Lower leg skin (tissue), 4 donors: ENCODE data around the gene PTN. TPM values are rescaled to one million over a fixed set of nuclear protein-coding genes. Genes with fewer than 3 reads are reported as not detected.

Experiments used
- DNase-seq, 2 donors: peaks; one replicate each; pipeline ENCODE4 v3.0.0-alpha.2; 2019; ENCODE audit warnings: low spot score in 2 of 2
- H3K4me3 ChIP-seq: fragments of 200-600 bp; sonication (generic); 2 replicates; pipeline ENCODE4 v1.5.1; 2017; ENCODE audit warnings: mild to moderate bottlenecking, low read depth; ENCODE audit not compliant: poor library complexity, severe bottlenecking
- POLR2A ChIP-seq, 2 donors: fragments of 450-650 bp; IDR thresholded peaks; one replicate each; pipeline ENCODE4 v1.6.1; 2016 to 2017; ENCODE audit warnings: antibody characterized with exemption in 2 of 2, mild to moderate bottlenecking in 1 of 2, moderate library complexity in 1 of 2
- WGBS, 2 donors: methylation state at CpG; one replicate each; pipeline ENCODE4 v1.1.5; 2018; 5-methylcytosine and 5-hydroxymethylcytosine counted together
- intact Hi-C: fragments of 100-400 bp; cut with DNase I; formaldehyde crosslinking; loops from one replicate; pipeline ENCODE4 v1.15.0; 2023; ENCODE audit warnings: low total_unique reads
- total RNA-seq, 4 donors: library from RNA; depleted of rRNA; stranded (reverse); fragments of >200 nt; gene quantifications; one replicate each; pipeline ENCODE4 v1.1.0, GENCODE V29; 2016
- TF ChIP-seq, protein P1 (sequence below), 3 donors: fragments of 450-650 bp; IDR thresholded peaks; one replicate each; pipeline ENCODE4 v1.5.1; 2016; ENCODE audit warnings: antibody characterized with exemption in 3 of 3, mild to moderate bottlenecking in 3 of 3, moderate library complexity in 2 of 3

Gene PTN
- total RNA-seq, 4 donors from 2014 or later, result 0.34 to 10.1 (median 3.0) TPM

DNA sequence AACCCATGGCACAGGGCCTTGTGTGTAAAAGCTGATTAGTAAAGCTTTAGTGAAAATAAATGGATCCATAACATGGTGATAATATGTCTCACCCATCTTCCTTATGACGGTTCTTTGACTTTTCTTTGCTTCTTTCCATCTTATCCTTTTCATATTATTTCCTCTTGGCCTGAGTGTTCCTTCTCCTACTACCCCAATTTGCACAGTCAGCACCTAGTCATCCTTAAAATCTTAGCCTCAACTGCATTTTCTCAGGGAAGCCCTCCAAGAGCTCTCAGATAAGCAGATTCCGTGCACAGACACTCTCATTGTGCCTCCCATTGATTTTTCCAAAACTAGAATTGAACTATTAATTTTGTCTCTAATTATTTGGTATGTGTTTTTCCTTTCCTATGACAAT, 112.4 kb downstream of the PTN start:
- DNase-seq, result no peak
- TF ChIP-seq POLR2A (IDR thresholded peaks at IDR 0.05), result no peak
- TF ChIP-seq, protein P1, sequence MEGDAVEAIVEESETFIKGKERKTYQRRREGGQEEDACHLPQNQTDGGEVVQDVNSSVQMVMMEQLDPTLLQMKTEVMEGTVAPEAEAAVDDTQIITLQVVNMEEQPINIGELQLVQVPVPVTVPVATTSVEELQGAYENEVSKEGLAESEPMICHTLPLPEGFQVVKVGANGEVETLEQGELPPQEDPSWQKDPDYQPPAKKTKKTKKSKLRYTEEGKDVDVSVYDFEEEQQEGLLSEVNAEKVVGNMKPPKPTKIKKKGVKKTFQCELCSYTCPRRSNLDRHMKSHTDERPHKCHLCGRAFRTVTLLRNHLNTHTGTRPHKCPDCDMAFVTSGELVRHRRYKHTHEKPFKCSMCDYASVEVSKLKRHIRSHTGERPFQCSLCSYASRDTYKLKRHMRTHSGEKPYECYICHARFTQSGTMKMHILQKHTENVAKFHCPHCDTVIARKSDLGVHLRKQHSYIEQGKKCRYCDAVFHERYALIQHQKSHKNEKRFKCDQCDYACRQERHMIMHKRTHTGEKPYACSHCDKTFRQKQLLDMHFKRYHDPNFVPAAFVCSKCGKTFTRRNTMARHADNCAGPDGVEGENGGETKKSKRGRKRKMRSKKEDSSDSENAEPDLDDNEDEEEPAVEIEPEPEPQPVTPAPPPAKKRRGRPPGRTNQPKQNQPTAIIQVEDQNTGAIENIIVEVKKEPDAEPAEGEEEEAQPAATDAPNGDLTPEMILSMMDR (IDR thresholded peaks at IDR 0.05), result no peak
- no peak overlapping the region for H3K4me3 ChIP-seq
- WGBS, 2 donors, result 85 to 90% methylated on average over 2 of the region's 2 CpGs
- intact Hi-C loops, result no loop called here

- TF ChIP-seq, protein P1 (IDR thresholded peaks at IDR 0.05), result no peak
- no peak for TF ChIP-seq POLR2A (IDR thresholded peaks at IDR 0.05)
- H3K4me3 ChIP-seq, result no peak overlapping the region
- no peak for DNase-seq
- WGBS, 2 donors, result 83 to 90% methylated on average over 3 of the region's 3 CpGs
- intact Hi-C loops, result no loop called here
Observed at GRCh38 chr7:137221467-137221866, 122.1 kb downstream of the PTN start.

GRCh38 chr7:137213744-137214143, 129.8 kb downstream of the PTN start:
- WGBS, 2 donors, result 79 to 85% methylated on average over 2 of the region's 2 CpGs
- no peak for DNase-seq
- H3K4me3 ChIP-seq, result no peak overlapping the region
- TF ChIP-seq POLR2A (IDR thresholded peaks at IDR 0.05), result no peak
- TF ChIP-seq, protein P1 (IDR thresholded peaks at IDR 0.05), result no peak
- intact Hi-C loops, result no loop called here

- intact Hi-C loops, result no loop called here
- H3K4me3 ChIP-seq, result no peak overlapping the region
- no peak for DNase-seq
- 81% methylated on average over 5 of the region's 5 CpGs for WGBS, 2 donors
- TF ChIP-seq, protein P1 (IDR thresholded peaks at IDR 0.05), result no peak
- TF ChIP-seq POLR2A (IDR thresholded peaks at IDR 0.05), result no peak
Observed at GRCh38 chr7:137209151-137209817, 134.2 kb downstream of the PTN start.

DNA sequence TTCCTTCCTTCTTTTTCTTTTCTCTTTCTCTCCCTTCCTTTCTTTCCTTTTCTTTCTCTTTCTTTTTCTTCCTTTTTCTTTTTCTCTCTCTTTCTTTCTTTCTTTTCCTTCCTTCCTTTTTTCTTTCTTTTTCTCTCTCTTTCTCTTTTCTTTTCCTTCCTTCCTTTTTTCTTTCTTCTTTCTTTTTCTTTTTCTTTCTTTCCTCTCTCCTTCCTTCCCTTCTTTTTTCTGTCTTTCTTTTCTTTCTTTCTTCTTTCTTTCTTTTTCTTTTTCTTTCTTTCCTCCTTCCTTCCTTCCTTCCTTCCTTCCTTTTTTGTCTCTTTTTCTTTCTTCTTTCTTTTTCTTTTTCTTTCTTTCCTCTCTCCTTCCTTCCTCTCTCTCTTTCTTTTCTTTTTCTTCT, 136.8 kb downstream of the PTN start:
- DNase-seq, result no peak
- intact Hi-C loops, result no loop called here
- no peak overlapping the region for H3K4me3 ChIP-seq
- no peak for TF ChIP-seq POLR2A (IDR thresholded peaks at IDR 0.05)
- TF ChIP-seq, protein P1 (IDR thresholded peaks at IDR 0.05), result no peak

DNA sequence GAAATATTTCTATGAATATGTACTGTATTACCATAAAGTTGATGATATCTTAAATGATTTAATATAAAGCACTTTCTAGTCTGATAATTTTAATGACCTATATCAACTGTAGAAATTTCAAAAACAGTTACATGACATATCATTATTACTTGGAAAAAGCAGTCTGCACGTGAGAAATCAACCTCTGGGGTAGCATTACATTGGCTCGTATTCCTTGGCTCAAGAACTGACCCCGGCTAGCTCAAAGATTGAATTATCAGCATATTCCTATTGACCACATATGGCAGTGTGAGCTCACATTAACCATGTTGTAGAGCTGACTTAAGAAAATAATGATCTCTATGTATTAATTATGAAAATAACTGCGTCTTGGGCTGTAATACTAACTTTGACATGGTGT, 139.3 kb downstream of the PTN start:
- WGBS, 2 donors, result 72 to 80% methylated on average over 4 of the region's 4 CpGs
- no peak for DNase-seq
- no peak overlapping the region for H3K4me3 ChIP-seq
- TF ChIP-seq, protein P1 (IDR thresholded peaks at IDR 0.05), result no peak
- TF ChIP-seq POLR2A (IDR thresholded peaks at IDR 0.05), result no peak
- intact Hi-C loops, result no loop called here
